ENCODE data around the gene TMEM69.

The TMEM69 gene, protein sequence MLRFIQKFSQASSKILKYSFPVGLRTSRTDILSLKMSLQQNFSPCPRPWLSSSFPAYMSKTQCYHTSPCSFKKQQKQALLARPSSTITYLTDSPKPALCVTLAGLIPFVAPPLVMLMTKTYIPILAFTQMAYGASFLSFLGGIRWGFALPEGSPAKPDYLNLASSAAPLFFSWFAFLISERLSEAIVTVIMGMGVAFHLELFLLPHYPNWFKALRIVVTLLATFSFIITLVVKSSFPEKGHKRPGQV

DNA sequence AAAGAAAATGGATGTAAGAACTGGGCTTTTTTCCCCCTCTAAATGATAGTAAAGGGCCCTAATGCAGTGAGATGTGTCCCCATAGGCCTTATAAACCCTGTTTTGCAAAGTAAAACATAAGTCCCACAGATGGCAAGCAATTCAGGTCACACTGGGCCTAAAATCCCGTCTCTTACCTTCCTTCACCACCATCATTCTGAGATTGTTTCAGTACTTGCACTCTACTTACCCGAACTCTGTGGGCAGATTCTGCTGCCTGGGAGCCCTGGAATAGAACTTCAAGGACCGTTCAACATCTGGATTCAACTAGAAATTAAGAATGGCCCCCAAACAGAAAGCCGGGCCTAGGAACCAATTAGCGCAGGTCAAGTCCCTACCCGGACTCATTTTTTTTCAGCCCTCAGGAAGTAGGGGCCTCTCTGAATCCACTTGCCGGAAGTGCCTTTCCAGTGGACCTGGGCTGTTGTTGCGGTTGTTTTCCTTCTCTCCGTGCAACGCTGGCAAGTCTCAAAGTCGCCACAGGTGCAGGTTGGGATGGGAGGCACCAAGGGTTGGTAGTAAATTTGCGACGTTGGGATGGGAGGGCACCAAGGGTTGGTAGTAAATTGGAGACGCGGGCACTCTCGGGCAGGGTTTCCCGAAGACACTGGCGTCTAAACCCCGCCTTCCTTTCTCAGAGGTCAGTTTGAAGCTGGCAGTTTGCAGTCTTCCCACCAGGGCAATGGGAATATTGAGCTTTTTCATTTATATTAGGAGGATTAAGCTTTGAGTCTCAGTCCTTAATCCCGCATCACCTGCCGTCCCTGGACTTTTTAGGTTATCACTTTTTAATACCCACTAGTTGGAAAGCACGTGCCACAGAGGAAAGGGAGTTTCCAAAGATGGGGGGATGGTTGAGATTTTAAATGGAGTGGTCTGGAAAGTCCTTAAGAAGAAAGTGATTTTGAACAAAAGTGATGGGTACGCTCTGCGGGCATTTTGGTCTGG is at the start of gene TMEM69:
TMEM69 (plus strand) TSS at position 428 of the 987 bp plus-strand sequence. CDS start 2,888 bp downstream, outside the sequence.
- TF ChIP-seq, protein P1, sequence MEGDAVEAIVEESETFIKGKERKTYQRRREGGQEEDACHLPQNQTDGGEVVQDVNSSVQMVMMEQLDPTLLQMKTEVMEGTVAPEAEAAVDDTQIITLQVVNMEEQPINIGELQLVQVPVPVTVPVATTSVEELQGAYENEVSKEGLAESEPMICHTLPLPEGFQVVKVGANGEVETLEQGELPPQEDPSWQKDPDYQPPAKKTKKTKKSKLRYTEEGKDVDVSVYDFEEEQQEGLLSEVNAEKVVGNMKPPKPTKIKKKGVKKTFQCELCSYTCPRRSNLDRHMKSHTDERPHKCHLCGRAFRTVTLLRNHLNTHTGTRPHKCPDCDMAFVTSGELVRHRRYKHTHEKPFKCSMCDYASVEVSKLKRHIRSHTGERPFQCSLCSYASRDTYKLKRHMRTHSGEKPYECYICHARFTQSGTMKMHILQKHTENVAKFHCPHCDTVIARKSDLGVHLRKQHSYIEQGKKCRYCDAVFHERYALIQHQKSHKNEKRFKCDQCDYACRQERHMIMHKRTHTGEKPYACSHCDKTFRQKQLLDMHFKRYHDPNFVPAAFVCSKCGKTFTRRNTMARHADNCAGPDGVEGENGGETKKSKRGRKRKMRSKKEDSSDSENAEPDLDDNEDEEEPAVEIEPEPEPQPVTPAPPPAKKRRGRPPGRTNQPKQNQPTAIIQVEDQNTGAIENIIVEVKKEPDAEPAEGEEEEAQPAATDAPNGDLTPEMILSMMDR (IDR thresholded peaks at IDR 0.05; ENCODE audit: control insufficient read depth, insufficient read depth, low read depth, low read length, missing control alignments): peak; percentile 22
- peak; percentile 72 for DNase-seq (ENCODE audit: low read depth)
- peak within 1 kb of the TSS; percentile 82 for H3K4me3 ChIP-seq (ENCODE audit: control insufficient read depth, low read depth, low read length)

DNA sequence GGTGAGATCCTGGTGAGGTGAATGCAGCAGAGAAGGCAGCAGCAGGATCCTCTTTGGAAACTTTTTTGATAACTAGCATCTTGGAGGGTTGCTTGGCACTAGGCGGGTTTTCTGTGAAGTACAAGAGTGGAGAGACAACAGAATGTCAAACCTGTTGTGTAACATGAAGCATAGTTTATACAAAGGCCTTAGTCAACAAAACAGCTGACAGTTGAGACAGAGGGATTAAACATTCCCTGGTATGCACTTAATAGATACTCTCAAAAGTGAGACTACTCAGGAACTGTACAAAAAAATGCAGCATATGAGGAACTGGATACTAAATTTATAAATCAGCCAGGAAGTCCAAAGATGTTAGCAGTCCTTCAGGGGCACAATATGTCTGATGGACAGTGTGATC is 47.7 kb upstream of the TMEM69 start:
- DNase-seq (ENCODE audit: low read depth): no peak
- TF ChIP-seq, protein P1 (IDR thresholded peaks at IDR 0.05; ENCODE audit: control insufficient read depth, insufficient read depth, low read depth, low read length, missing control alignments): no peak

DNA sequence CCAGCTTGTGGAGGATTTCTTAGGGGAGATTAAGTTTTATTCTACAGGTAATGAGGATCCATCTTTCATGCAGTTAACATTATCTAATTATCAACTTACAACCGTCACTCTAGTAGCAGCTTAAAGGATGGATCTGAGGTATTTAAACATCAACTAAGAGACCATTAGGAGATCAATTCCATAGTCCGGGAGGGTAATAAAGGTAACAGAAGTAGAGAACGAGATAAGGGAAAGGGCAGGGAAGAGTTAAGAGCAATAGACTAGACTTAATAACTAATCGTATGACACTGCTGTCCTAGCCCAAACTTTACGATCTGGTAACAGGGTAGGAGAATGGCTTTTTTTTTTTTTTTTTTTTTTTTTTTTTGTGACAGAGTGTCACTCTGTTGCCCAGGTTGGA is 44.7 kb upstream of the TMEM69 start:
- DNase-seq (ENCODE audit: low read depth): no peak
- no peak overlapping the region for H3K4me3 ChIP-seq (ENCODE audit: control insufficient read depth, low read depth, low read length)
- TF ChIP-seq, protein P1 (IDR thresholded peaks at IDR 0.05; ENCODE audit: control insufficient read depth, insufficient read depth, low read depth, low read length, missing control alignments): no peak

More for the DNA sequence above, 47.7 kb upstream of the TMEM69 start:
- no peak overlapping the region for H3K4me3 ChIP-seq (ENCODE audit: control insufficient read depth, low read depth, low read length)

DNA sequence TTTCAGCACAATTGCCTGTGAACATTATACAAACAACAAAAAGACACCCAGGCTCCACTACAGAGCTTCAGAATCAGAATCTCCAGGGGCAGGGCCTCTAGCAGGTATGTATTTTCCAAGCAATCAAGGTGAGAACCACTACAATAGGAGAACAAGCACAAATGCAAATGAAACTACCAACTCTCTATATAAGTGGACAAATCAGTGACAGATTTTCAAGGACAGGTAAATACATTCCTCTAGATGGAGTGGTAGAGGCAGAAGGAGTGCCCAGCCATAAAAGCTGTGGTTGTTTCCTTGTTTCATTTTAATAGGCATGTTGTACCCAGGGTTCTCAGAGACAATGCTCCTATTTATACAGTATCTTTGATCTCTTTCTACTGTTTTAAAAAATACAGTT is 44.0 kb upstream of the TMEM69 start:
- DNase-seq (ENCODE audit: low read depth): no peak
- no peak overlapping the region for H3K4me3 ChIP-seq (ENCODE audit: control insufficient read depth, low read depth, low read length)
- TF ChIP-seq, protein P1 (IDR thresholded peaks at IDR 0.05; ENCODE audit: control insufficient read depth, insufficient read depth, low read depth, low read length, missing control alignments): peak; percentile 10

DNA sequence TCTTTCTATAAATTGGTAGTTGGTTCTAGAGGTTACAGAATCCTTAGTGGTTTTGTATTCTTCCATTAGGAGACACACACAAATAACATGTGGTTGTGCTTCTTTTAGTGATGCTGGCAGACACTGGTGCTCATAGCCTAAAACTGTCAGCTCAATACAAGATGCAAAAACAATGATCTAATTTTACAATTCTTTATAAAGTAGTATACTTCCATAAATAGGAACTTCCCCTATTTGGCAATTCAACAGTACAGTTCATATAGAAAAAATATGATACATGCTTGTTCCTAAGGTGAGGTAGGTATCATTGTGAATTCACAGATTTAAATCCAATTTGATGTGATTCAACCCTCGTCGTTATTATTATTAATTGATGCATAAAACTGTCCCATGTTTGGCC is 43.3 kb upstream of the TMEM69 start:
- H3K4me3 ChIP-seq (ENCODE audit: control insufficient read depth, low read depth, low read length): no peak overlapping the region
- no peak for DNase-seq (ENCODE audit: low read depth)
- TF ChIP-seq, protein P1 (IDR thresholded peaks at IDR 0.05; ENCODE audit: control insufficient read depth, insufficient read depth, low read depth, low read length, missing control alignments): no peak

DNA sequence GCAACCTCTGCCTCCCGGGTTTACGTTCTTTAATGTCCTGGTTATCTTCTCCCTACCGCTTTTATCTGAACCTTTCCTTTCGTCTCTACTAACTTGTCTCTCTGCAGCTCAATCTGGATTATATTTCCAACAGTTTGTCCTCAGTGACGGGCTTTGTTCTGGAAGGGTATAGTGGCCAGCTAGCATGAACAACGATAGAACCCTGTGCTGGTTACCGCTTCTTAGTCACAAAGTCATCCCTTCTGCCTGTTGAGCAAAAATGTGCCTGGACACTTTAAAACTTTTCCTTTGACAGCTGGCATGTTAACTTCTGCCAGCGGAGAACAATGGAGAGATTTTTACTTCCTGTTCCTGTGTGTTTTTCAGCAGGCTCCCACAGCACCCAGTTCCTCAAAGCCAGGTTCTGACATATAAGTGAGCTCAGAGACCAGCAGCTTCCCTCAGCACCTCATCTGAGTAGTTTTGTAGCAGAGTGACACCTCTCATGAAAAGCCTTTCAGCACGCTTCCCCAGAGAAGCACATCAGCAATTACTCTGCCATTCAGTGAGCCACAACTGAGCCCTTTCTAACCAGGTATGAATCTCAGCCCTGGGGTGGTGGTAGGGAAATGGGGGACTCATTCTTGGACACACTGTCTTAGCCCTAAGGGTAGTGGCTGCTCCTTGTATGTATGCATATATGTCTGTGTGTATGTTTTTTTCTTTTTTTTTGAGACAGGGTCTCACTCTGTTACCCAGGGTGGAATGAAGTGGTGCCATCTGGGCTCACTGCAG is 40.5 kb upstream of the TMEM69 start:
- TF ChIP-seq, protein P1 (IDR thresholded peaks at IDR 0.05; ENCODE audit: control insufficient read depth, insufficient read depth, low read depth, low read length, missing control alignments): no peak
- no peak for DNase-seq (ENCODE audit: low read depth)
- H3K4me3 ChIP-seq (ENCODE audit: control insufficient read depth, low read depth, low read length): no peak overlapping the region

Measured in AG09309 (cell line).